ENCODE measurements around the gene NPAS3.

The NPAS3 gene

GRCh38 chr14:33335366-33335765 lies 396.7 kb downstream of the NPAS3 start:
- no peak for ATAC-seq
- no peak for DNase-seq

- no peak for ATAC-seq
- DNase-seq = no peak
Measured at GRCh38 chr14:33342299-33342974, 403.8 kb downstream of the NPAS3 start.

DNA sequence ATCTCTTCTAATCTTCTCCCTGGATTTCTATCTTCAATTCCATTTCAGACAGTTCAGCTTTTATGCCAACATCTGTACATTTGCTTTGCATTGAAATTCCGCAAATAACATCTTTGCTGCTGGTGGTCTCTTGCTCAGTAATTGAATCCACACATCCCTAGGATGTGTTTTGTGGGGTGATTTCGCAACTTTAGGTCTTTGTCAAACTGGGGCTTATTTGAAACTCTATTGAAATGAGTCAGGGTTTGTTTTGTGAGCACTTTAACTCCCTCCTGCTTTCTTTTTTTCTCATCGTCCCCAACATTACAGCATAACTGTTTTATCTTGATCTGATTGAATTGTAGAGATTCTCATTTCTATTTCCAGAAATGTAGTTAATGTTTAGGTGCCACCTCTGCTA lies 404.3 kb downstream of the NPAS3 start:
- DNase-seq = no peak
- ATAC-seq = no peak

DNA sequence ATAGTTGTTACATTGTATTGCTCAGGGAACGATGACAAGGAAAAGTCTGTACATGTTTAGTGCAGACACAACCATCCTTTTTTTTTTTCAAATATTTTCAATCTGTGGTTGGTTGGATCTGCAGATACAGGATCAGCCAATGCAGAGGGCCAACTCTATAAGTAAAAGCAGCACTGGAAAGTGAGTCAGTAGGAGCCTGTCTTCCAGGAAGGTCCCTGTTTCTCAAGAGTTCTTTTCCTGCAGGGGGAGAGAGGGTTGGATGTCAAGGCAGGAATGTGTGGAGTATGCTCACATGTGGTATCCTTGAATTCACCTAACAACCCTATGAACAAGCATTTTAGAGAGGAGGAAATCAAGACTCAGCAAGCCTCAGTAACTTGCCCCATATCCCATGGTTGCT lies 409.1 kb downstream of the NPAS3 start:
- DNase-seq (no peak), ATAC-seq (no peak)

DNA sequence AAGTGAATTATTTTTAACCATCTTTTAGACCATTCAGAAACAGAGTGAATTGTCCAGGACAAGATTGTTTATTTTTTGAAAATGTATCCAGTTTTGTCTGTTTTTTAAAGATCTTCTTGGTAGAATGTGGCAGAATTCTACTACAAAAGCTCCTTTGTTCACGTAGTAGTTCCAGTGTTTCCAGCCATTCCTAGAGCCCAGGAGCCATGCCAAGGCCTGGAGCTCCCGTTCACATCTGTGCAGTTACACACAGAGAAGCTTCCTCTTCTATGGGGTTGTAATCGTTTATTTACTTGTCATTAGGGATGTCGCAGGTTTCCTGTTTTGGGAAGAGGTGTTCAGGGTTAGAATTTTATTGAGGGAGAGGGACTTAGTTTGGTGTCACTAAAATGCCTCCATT lies 409.8 kb downstream of the NPAS3 start:
- ATAC-seq = no peak
- DNase-seq = no peak

GRCh38 chr14:33349871-33350270 lies 411.2 kb downstream of the NPAS3 start:
- no peak for DNase-seq
- ATAC-seq = no peak

DNA sequence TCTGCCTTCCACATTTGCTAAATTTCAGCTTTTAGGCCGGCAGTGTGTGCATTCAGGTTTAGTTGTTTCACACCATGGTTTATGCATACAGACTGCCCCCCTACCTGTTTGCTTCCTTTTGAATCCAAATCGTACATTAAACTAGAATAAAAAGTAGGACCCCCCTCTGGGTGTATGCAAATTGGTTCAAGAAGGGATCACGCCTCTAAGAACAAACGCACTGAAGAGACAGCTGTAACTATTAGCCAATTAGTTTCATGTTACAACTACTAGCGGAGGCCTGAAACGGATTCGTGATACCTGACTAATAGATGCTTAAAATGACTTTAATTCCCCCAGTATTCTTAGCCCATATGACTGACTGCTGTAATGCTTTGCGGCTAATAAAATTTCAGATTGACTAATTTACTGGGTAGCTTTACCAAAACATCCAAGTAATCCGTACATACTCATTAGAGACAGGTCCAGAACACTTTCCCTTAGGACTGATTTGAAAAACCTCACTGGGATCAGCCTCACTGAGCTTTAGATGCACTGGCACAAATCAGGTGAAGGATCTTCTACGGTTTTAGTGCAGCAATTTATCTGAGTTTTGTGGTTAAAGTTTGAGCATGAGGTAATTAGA lies 411.8 kb downstream of the NPAS3 start:
- no peak for ATAC-seq
- no peak for DNase-seq

- DNase-seq (no peak), ATAC-seq (no peak)
Measured at GRCh38 chr14:33352821-33353220, 414.1 kb downstream of the NPAS3 start.

DNA sequence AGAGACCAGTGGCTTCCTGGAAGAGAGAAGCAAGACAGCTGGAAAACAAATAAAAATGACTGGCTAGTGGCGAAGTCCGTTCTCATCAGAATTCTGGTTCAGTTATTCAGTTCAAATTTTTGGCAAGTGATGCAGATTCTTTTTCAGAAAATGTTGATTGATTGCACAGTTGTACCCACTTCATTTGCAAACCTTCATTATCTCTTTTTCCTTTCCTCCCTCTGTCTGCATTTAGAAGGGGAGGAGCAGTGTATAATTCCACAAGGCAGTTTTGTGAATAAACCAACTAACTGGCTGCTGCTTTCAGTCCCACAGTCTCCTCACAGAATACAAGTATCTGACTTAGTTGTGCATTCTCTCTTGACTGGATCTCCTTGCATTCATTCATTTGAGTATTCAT lies 417.5 kb downstream of the NPAS3 start:
- ATAC-seq = no peak
- no peak for DNase-seq

- DNase-seq = no peak
- ATAC-seq = no peak
Measured at GRCh38 chr14:33357225-33358010, 418.7 kb downstream of the NPAS3 start.

DNA sequence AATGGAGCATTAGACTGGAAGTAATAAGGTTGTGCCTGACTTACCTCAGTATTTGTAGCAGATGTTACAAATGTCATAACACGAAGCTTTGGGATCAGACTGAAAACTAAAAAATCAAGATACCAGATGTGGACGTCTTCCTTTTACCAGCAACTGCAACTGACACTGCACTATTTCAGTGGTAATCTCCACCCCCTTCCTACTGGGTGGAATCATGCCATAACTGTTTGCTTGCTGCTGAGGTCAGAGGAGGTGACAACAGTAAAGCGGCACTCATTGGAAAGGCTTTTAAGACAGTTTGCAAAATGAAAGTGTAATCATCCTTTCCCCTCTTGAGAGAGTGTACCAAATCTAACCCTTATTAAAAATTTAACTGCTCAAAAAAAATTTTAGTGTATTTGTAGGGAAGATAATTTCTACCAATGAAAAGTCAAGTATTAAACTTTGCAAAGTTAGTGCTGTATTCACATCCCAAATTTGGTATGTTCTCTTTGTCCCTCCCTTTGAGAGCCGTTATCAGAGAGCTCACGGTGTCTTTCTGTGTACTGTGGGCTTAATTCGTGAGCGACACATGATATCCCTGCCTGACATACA lies 420.7 kb downstream of the NPAS3 start:
- ATAC-seq = no peak
- DNase-seq = no peak

DNA sequence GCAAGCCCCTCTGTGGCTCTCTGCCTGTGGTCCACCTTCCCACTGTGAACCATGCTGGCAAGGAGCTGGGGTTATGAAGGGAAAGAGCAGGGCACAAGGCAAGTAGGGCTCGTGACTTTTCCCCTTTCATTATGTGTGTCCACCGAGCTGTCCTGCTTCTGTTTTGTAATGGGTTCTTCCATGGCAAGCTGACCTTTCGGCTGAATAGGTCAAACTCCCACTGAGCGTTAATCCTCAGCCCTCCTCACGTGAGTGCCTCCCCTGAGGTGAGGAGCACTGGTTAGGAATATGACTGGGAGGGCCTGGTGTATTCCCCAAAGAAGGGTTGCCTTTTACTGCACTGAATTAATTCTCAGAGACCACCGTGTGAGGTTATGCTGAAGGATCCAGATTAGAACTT lies 424.3 kb downstream of the NPAS3 start:
- no peak for DNase-seq
- ATAC-seq = no peak

DNA sequence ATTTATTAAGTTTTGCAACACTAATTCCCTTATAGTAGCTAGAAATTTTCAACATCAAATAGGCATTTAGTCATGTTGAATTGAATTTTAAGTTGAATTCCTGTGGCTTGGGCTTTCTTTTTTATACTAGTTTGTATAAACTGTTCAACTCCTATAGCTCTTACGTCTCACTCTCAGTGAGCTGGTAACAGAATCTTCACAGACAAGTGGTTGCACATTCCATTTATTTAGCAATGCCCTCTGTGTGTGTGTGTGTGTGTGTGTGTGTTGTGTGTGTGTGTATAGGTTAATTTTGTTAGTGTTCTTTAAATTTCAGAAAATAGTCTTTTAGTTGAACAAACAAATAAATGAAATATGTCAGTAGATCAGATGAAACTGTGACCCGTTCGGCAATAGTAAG lies 425.0 kb downstream of the NPAS3 start:
- DNase-seq (no peak), ATAC-seq (no peak)

DNA sequence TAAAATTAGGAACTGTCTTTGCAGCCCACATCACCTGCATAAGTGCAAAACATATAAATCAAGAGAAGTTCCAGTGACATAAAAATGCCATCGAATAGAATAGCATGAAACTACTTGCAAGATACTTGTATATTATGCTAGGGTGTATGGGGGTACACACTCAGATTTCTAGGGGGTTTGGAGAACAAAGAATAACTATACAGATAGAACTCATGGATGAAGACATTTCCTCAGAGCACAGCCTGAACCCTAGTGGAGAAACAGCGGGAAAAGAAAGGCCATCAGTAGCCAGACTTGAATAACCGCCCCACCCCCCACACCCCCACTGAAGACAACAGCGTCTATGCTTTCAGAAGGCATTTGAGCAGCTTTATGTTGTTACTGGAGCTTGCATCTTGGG lies 425.8 kb downstream of the NPAS3 start:
- no peak for DNase-seq

GRCh38 chr14:33369041-33369440 lies 430.4 kb downstream of the NPAS3 start:
- DNase-seq (no peak), ATAC-seq (no peak)

More for the DNA sequence above, 425.8 kb downstream of the NPAS3 start:
- no peak for ATAC-seq

- DNase-seq = no peak
- ATAC-seq = no peak
Measured at GRCh38 chr14:33369972-33370371, 431.3 kb downstream of the NPAS3 start.

DNA sequence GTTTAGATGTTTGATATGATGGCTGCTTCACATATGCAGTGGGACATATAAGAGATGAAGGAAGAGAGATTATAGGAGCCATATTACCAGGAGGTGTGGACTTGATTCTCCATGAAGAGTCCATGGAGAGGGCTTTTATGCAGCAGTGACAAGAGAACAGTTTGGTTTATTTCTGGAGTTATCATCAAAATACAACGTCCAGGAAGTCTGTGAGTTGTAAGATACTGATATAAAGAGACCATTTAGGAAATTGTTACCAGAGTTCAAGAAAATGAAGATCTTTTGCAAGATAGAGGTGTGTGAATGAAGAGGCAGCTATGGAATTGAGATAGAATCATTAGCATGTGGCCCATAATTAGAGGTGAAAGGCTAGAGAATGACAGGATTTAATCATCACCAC lies 431.7 kb downstream of the NPAS3 start:
- no peak for ATAC-seq
- DNase-seq = no peak

DNA sequence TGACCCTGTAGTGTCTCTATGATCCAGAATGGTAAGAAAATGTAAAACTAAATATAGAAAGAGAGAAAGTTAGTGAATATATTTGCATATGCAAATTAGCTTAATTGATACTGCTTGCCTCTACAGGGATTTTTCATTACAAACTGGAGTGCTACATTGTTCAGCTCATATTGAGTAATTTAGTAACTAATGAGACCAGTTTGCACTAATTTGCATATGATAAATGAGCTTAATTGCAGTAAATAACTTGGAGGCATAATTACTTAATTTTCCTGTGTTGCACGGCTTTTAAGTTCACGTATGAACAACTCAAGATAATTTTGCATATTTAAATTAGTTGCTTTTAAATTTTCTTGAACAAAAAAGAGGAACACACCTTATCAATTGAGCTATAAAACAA lies 436.5 kb downstream of the NPAS3 start:
- DNase-seq = no peak
- ATAC-seq = no peak

DNA sequence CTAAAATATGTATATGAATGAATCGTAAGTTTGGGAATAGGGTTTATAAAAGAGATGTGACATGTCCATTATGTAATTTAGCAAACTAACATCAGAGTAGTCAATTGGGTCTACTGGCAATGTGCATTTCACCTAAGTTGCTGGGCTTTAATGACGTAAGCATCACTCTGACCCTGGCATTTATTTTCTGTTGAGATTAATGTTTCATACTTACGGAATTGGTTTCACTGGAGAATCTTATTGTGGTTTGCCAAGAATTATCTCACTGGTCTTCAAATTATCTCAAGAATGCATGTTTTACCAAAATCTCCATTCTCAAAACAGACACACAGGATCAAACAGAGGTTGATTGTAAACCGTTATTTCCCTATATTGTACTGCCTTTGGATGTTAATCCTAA lies 437.1 kb downstream of the NPAS3 start:
- no peak for DNase-seq
- ATAC-seq = no peak

DNA sequence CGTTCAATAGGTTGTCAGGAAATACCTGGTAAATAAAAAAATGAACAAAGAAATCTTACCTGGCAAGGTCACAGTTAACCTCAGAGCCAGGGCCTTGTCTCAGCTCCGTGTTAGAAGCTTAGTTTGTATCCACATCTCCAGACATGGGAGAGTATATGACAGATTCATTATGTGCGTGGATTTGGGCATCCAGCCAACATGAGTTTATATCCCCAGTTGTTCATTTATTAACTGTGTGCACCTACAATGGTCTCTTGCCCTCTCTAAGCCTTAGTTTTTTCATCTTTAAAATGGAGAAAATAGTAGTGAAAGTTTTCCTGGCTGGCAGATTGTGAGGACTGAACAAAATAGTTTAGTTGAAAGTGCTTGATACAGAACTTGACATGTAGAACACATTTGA lies 437.8 kb downstream of the NPAS3 start:
- no peak for DNase-seq
- no peak for ATAC-seq

DNA sequence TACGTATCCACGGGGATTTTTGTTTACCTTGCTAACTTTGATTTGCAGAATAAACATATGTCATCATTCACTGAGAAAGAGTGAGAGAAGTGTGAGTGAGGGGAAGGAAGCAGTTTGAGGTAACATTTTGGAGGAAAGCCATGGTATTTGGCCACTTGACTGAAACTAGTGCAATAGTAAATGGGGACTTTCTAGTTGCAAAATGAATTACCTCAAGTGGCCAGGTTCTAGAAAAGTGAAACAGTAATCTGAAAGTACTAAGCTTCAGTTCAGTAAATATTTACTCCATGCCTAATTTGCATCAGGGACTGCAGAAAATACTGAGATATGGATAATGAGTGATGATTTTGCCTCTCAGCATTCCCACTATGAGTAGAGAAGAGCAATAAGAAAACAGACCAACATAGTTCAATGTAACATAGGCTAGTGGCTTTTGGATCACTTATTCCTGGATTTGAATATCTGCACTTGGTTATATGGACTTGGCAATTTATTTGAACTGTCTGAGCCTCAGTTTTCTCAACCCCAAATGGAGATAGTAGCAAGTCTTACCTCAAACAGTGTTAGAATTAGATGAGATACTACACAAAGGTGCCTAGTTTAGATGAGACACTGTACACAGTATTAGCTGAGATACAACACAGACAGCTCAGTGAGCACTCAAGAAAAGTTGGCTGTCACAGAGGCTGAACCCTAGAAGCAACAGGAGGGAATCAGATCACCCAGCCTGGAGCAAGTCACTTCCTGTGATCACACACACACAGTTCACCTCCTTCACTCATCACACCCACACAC lies 439.1 kb downstream of the NPAS3 start:
- ATAC-seq (no peak), DNase-seq (no peak)

DNA sequence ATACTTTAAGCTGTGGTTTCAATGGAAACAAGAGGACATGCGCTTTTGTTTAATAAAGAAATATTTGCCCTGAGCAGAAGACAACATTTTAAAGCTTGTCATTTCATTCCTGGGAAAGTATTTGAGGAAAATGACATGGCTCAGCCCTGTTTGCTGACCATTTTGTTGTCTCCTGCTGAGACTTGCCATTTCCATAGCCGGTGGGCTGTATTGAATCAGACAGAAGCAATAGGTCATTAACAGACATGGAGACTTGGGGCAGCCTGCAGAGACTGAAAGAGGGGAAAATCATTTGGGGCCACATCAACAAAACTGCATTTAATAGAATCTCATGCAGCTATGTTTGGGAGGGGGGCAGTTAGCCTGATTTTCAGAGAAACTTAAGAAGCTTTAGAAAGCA lies 443.0 kb downstream of the NPAS3 start:
- no peak for DNase-seq
- no peak for ATAC-seq

Data from stimulated activated naive CD8-positive, alpha-beta T cell treated with anti-CD3 and anti-CD28 coated beads, Interleukin-15, Interleukin-2, amounts not matched to agents 100 U/mL and 50 U/mL, for 24 hours (primary cell).